RCC 7860 (cell line): ENCODE measurements around the gene GIT1.

Source experiments
- DNase-seq: peaks from one replicate; pipeline ENCODE4 v3.0.0-alpha.2; 2015; ENCODE audit warnings: low spot score
- FAIRE-seq: peaks from 2 replicates; lab custom pipeline; 2012; peaks lifted over from hg19 to GRCh38; lab: Jason Lieb, UNC

Gene GIT1

DNA sequence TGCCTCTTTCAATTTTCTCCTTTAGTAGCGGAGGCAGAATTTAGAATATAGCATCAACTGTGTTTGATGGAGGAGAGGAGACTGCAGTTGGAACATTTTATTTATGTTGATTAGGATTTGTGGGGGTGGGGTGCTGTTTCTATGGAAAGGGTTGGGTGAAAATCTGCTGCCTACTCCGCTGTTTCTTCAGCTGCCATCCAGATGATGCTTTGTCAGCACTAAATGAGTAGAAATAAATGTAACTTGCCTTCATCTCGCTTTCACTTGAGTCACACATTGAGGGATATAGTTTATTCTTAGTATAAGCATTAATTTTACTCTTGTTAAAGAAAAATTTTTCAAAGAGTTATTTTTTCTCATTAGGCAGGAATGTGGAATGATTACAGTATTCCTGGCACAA lies 64.8 kb downstream of the GIT1 start:
- no peak for FAIRE-seq
- DNase-seq: no peak
